ENCODE data around the gene EFNA4. TPM values are rescaled to one million over a fixed set of nuclear protein-coding genes. Genes with fewer than 3 reads are reported as not detected.
A peak's percentile ranks its signal among the peaks of the same experiment; 100 is the strongest.

Gene EFNA4
- total RNA-seq (7.6 TPM), polyA plus RNA-seq (ENCODE audit: insufficient read depth, low read depth, low replicate concordance) (11.8 TPM)
- long read RNA-seq, donor 1, transcript EFNA4-202 (4 exons, 1,263 nt), result major isoform, 8 of 9 reads
- long read RNA-seq, donor 1, partial matches to known transcripts, result 0 of 9 reads
- long read RNA-seq, donor 1, other reads (novel, unspliced or antisense), result 0 of 9 reads
- long read RNA-seq, donor 2, partial matches to known transcripts, result 0 of 5 reads
- long read RNA-seq, donor 2, other reads (novel, unspliced or antisense), result 0 of 5 reads
- long read RNA-seq, donor 3, transcript EFNA4-202 (4 exons, 1,263 nt), result major isoform, 12 of 12 reads
- long read RNA-seq, donor 3, partial matches to known transcripts, result 0 of 12 reads
- long read RNA-seq, donor 3, other reads (novel, unspliced or antisense), result 0 of 12 reads
- long read RNA-seq, donor 4, transcript EFNA4-202 (4 exons, 1,263 nt), result major isoform, 9 of 10 reads
- long read RNA-seq, donor 4, partial matches to known transcripts, result 0 of 10 reads
- long read RNA-seq, donor 4, other reads (novel, unspliced or antisense), result 0 of 10 reads
- long read RNA-seq, donor 5, result 0 reads
- long read RNA-seq, donor 6, transcript EFNA4-202 (4 exons, 1,263 nt), result major isoform, 14 of 23 reads
- long read RNA-seq, donor 6, partial matches to known transcripts, result 8 of 23 reads
- long read RNA-seq, donor 6, other reads (novel, unspliced or antisense), result 0 of 23 reads
- long read RNA-seq, donor 7, partial matches to known transcripts, result 0 of 4 reads
- long read RNA-seq, donor 7, other reads (novel, unspliced or antisense), result 0 of 4 reads
- long read RNA-seq, donor 8, transcript EFNA4-202 (4 exons, 1,263 nt), result major isoform, 11 of 14 reads
- long read RNA-seq, donor 8, partial matches to known transcripts, result 0 of 14 reads
- long read RNA-seq, donor 8, other reads (novel, unspliced or antisense), result 0 of 14 reads
- long read RNA-seq, donor 9, transcript EFNA4-202 (4 exons, 1,263 nt), result major isoform, 5 of 7 reads
- long read RNA-seq, donor 9, partial matches to known transcripts, result 0 of 7 reads
- long read RNA-seq, donor 9, other reads (novel, unspliced or antisense), result 0 of 7 reads
- long read RNA-seq, donor 10, transcript EFNA4-202 (4 exons, 1,263 nt), result major isoform, 6 of 8 reads
- long read RNA-seq, donor 10, partial matches to known transcripts, result 0 of 8 reads
- long read RNA-seq, donor 10, other reads (novel, unspliced or antisense), result 0 of 8 reads

- Histone ChIP-seq H3K4me1 (ENCODE audit: control insufficient read depth in 2 of 3, insufficient read depth in 2 of 3, low read depth in 1 of 3, low read length in 3 of 3) (peaks cover 0 to 17% (median 4%) of the 10 kb centered on the region in 3 donors), H3K27me3 (ENCODE audit: control insufficient read depth, insufficient read depth, low read length) (no peaks in the 10 kb centered on the region), H3K27ac (ENCODE audit: low read depth in 2 of 2, low read length in 2 of 2) (peak within 1 kb of the TSS; percentile 56 to 72), H3K9ac (ENCODE audit: low read length in 3 of 3) (peak within 1 kb of the TSS; percentile 39 to 68 (median 49)), H3K4me3 (ENCODE audit: low read length in 3 of 3) (peak within 1 kb of the TSS; percentile 62 to 72 (median 72)), H3K36me3 (ENCODE audit: control insufficient read depth in 2 of 3, insufficient read depth in 3 of 3, low read length in 3 of 3) (no peaks in the 10 kb centered on the region), H3K9me3 (ENCODE audit: control insufficient read depth in 2 of 3, insufficient read depth in 1 of 3, low read length in 3 of 3) (no peaks in the 10 kb centered on the region)
- no peak for TF ChIP-seq CTCF (IDR thresholded peaks at IDR 0.05; ENCODE audit: borderline replicate concordance, extremely low read depth, insufficient read depth)
- DNase-seq (peak; percentile 93 to 97 (median 94)), FAIRE-seq (no peak)
- intact Hi-C loops (cut with DNase I), result no loop called here
Measured at GRCh38 chr1:155063550-155064110, at the start of gene EFNA4. Gene EFNA4, plus strand, starts transcription at chr1:155063740. Its CDS starts 84 bp downstream, at chr1:155063824.

- FAIRE-seq, result no peak
- H3K4me1 ChIP-seq (ENCODE audit: control insufficient read depth in 2 of 3, insufficient read depth in 2 of 3, low read depth in 1 of 3, low read length in 3 of 3), result peaks cover 0 to 38% (median 9%) of the 10 kb centered on the region in 3 donors
- TF ChIP-seq CTCF (IDR thresholded peaks at IDR 0.05; ENCODE audit: borderline replicate concordance, extremely low read depth, insufficient read depth), result no peak
- H3K9me3 ChIP-seq (ENCODE audit: control insufficient read depth in 2 of 3, insufficient read depth in 1 of 3, low read length in 3 of 3), result no peaks in the 10 kb centered on the region
- H3K36me3 ChIP-seq (ENCODE audit: control insufficient read depth in 2 of 3, insufficient read depth in 3 of 3, low read length in 3 of 3), result no peaks in the 10 kb centered on the region
- no peak overlapping the region for H3K4me3 ChIP-seq (ENCODE audit: low read length in 3 of 3)
- intact Hi-C loops (cut with DNase I), result no loop called here
- no peak overlapping the region for H3K27ac ChIP-seq (ENCODE audit: low read depth in 2 of 2, low read length in 2 of 2)
- no peaks in the 10 kb centered on the region for H3K27me3 ChIP-seq (ENCODE audit: control insufficient read depth, insufficient read depth, low read length)
- peak in 2 of 5 donors; percentile 44 to 72 for DNase-seq
- H3K9ac ChIP-seq (ENCODE audit: low read length in 3 of 3), result no peak overlapping the region
Measured at GRCh38 chr1:155014709-155015508, 48.6 kb upstream of the EFNA4 start.
